ENCODE data around the gene UXS1.

The UXS1 gene

GRCh38 chr2:106127776-106128268, 66.3 kb downstream of the UXS1 start:
- DNase-seq (ENCODE audit: extremely low read depth, low read depth) = no peak
- no peak for TF ChIP-seq CTCF (IDR thresholded peaks at IDR 0.05; ENCODE audit: low read depth, low read length)

GRCh38 chr2:106127282-106127771, 66.8 kb downstream of the UXS1 start:
- no peak for TF ChIP-seq CTCF (IDR thresholded peaks at IDR 0.05; ENCODE audit: low read depth, low read length)

GRCh38 chr2:106126705-106127281, 67.3 kb downstream of the UXS1 start:
- no peak for TF ChIP-seq CTCF (IDR thresholded peaks at IDR 0.05; ENCODE audit: low read depth, low read length)
- DNase-seq (ENCODE audit: extremely low read depth, low read depth) = no peak

More at GRCh38 chr2:106127282-106127771, 66.8 kb downstream of the UXS1 start:
- no peak for DNase-seq (ENCODE audit: extremely low read depth, low read depth)

GRCh38 chr2:106126295-106126694, 67.8 kb downstream of the UXS1 start:
- DNase-seq (ENCODE audit: extremely low read depth, low read depth) = no peak
- TF ChIP-seq CTCF (IDR thresholded peaks at IDR 0.05; ENCODE audit: low read depth, low read length) = no peak

GRCh38 chr2:106124905-106125549, 69.1 kb downstream of the UXS1 start:
- no peak for TF ChIP-seq CTCF (IDR thresholded peaks at IDR 0.05; ENCODE audit: low read depth, low read length)
- DNase-seq (ENCODE audit: extremely low read depth, low read depth) = no peak

- no peak for DNase-seq (ENCODE audit: extremely low read depth, low read depth)
Measured at GRCh38 chr2:106124106-106124756, 69.9 kb downstream of the UXS1 start.

More at GRCh38 chr2:106124106-106124756, 69.9 kb downstream of the UXS1 start:
- no peak for TF ChIP-seq CTCF (IDR thresholded peaks at IDR 0.05; ENCODE audit: low read depth, low read length)
